HG03135 (cell line): ENCODE data around the gene NRTN.

Experiments used
- ATAC-seq: cut with Tn5 transposase; IDR thresholded peaks from one replicate; pipeline ENCODE4 v1.9.1; 2021; ENCODE audit warnings: mild to moderate bottlenecking, moderate library complexity; ENCODE audit not compliant: unreplicated experiment

NRTN gene

GRCh38 chr19:5789886-5790558, 14.8 kb upstream of the NRTN start:
- no peak for ATAC-seq

- ATAC-seq: peak; percentile 93
These were observed 14.0 kb upstream of the NRTN start, which contains the start of gene DUS3L for GRCh38 chr19:5790559-5791520. Gene DUS3L (minus strand): TSS chr19:5791163. CDS start chr19:5791141, 22 bp downstream.

GRCh38 chr19:5792224-5792623, 12.6 kb upstream of the NRTN start:
- no peak for ATAC-seq

GRCh38 chr19:5793188-5793587, 11.7 kb upstream of the NRTN start:
- no peak for ATAC-seq

- ATAC-seq: no peak
These were observed 9.4 kb upstream of the NRTN start for GRCh38 chr19:5795382-5795919.

- ATAC-seq: no peak
These were observed 6.6 kb upstream of the NRTN start for GRCh38 chr19:5798244-5798643.

- no peak for ATAC-seq
These were observed 5.3 kb upstream of the NRTN start for GRCh38 chr19:5799247-5800241.

- no peak for ATAC-seq
These were observed 4.3 kb upstream of the NRTN start for GRCh38 chr19:5800361-5801270.

- no peak for ATAC-seq
These were observed 2.9 kb upstream of the NRTN start for GRCh38 chr19:5801796-5802619.

GRCh38 chr19:5803441-5803751, 1.5 kb upstream of the NRTN start:
- no peak for ATAC-seq

- peak; percentile 86 for ATAC-seq
These were observed 933 bp upstream of the NRTN start for GRCh38 chr19:5803752-5804515.

- ATAC-seq: no peak
These were observed 730 bp downstream of the NRTN start for GRCh38 chr19:5805462-5806132.

- no peak for ATAC-seq
These were observed 1.2 kb downstream of the NRTN start for GRCh38 chr19:5806133-5806489.

GRCh38 chr19:5806905-5807304, 2.0 kb downstream of the NRTN start:
- ATAC-seq: no peak

- no peak for ATAC-seq
These were observed 3.4 kb downstream of the NRTN start for GRCh38 chr19:5808120-5808816.

- no peak for ATAC-seq
These were observed 4.2 kb downstream of the NRTN start for GRCh38 chr19:5809053-5809452.

GRCh38 chr19:5809469-5809868, 4.6 kb downstream of the NRTN start:
- ATAC-seq: no peak
